ENCODE measurements around the gene NRN1.

NRN1 gene

GRCh38 chr6:5998236-5998635, 8.5 kb downstream of the NRN1 start:
- no peak for DNase-seq (ENCODE audit: low read depth, low spot score)
- POLR2A ChIA-PET, result interaction anchor here (2.1 kb wide), 1 partner anchor 9 kb away, joined by 11 read pairs; the partner anchor contains the start of gene NRN1
- TF ChIP-seq CTCF (IDR thresholded peaks at IDR 0.05; ENCODE audit: insufficient read depth, low read length, missing control alignments), result no peak

DNA sequence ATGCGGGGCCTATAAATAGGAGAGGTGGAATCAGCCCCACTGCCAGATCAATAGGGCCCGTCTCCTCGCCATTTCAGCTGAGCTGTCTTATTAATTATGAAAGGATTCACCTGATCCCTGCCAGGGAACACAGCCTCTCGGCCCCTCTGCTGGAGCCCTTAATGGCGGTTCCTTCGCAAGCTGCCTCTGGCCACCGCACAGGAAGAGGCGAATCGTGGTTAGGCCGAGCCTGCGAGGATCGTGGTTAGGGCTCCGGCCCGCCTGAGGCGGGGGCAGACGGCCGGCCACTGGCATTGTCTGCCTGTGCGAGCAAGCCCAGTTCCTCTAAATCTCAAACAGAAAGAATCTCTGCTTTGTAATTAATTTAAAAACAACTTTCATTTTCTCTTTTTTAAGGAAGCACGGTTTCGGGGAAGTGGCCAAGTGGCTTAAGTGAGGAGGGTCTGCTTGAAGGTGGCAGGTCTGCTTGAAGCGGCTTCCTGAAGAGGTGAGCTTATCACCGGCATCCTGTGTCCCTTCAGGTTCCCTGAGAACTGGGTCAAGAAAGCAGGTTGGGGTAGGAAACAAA, 9.2 kb downstream of the NRN1 start:
- ChIA-PET POLR2A (interaction anchor here (2.1 kb wide), 1 partner anchor 9 kb away, joined by 11 read pairs; the partner anchor contains the start of gene NRN1), CTCF (interaction anchor here (0.9 to 2.8 kb wide), 6 partner anchors 9 to 575 kb away, joined by 3 to 9 read pairs (median 6); partner anchors contain the start of gene NRN1)
- DNase-seq (ENCODE audit: low read depth, low spot score), result no peak
- no peak for TF ChIP-seq CTCF (IDR thresholded peaks at IDR 0.05; ENCODE audit: insufficient read depth, low read length, missing control alignments)
- H3K4me3 ChIP-seq (ENCODE audit: low read depth, low read length), result peak overlapping the region; percentile 70

More at GRCh38 chr6:5998236-5998635, 8.5 kb downstream of the NRN1 start:
- peak overlapping the region; percentile 16 for H3K4me3 ChIP-seq (ENCODE audit: low read depth, low read length)
- CTCF ChIA-PET, result interaction anchor here (0.9 to 2.8 kb wide), 5 partner anchors 8 to 533 kb away, joined by 3 to 9 read pairs (median 6); partner anchors contain the start of gene NRN1

GRCh38 chr6:5996714-5997419, 9.9 kb downstream of the NRN1 start:
- no peak for TF ChIP-seq CTCF (IDR thresholded peaks at IDR 0.05; ENCODE audit: insufficient read depth, low read length, missing control alignments)
- peak overlapping the region; percentile 70 for H3K4me3 ChIP-seq (ENCODE audit: low read depth, low read length)
- ChIA-PET CTCF (interaction anchor here (0.9 to 2.8 kb wide), 4 partner anchors 10 to 574 kb away, joined by 5 to 9 read pairs (median 6); partner anchors contain the start of gene NRN1), POLR2A (interaction anchor here (2.1 kb wide), 1 partner anchor 10 kb away, joined by 11 read pairs; the partner anchor contains the start of gene NRN1)
- DNase-seq (ENCODE audit: low read depth, low spot score), result no peak

GRCh38 chr6:5995949-5996713, 10.6 kb downstream of the NRN1 start:
- no peak for DNase-seq (ENCODE audit: low read depth, low spot score)
- POLR2A ChIA-PET, result no interaction called here
- CTCF ChIA-PET, result interaction anchor here (1.3 to 2.8 kb wide), 2 partner anchors 8 to 574 kb away, joined by 6 to 8 read pairs; no protein-coding TSS in a partner anchor
- peak overlapping the region; percentile 70 for H3K4me3 ChIP-seq (ENCODE audit: low read depth, low read length)
- TF ChIP-seq CTCF (IDR thresholded peaks at IDR 0.05; ENCODE audit: insufficient read depth, low read length, missing control alignments), result peak; percentile 75

DNA sequence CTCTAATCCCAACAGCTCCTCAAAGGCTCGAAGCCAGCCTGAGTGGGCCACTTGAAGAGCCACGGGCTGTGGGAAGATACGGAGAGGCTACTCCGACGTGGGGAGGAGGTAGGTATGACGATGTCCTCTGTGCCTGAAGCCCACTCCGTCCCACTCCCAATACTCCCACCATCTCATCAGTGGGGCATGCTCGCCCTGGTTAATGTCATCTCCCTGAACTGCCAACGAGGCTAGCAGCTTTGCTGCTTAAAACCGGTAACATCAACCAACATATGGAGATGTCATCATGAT, 11.1 kb downstream of the NRN1 start:
- no peak for TF ChIP-seq CTCF (IDR thresholded peaks at IDR 0.05; ENCODE audit: insufficient read depth, low read length, missing control alignments)
- no peak for DNase-seq (ENCODE audit: low read depth, low spot score)
- POLR2A ChIA-PET, result no interaction called here
- H3K4me3 ChIP-seq (ENCODE audit: low read depth, low read length), result peak overlapping the region; percentile 70
- CTCF ChIA-PET, result interaction anchor here (1.1 to 2.8 kb wide), 6 partner anchors 9 to 573 kb away, joined by 3 to 8 read pairs (median 5); no protein-coding TSS in a partner anchor

Data from AG04449 (cell line).